ENCODE data around the gene DOCK2. TPM values are rescaled to one million over a fixed set of nuclear protein-coding genes. Genes with fewer than 3 reads are reported as not detected.
"Not testable (repeated sequence)": the region's sequence is repeated elsewhere in the genome, so short reads cannot be mapped to it uniquely, and the experiment has no call there.

The DOCK2 gene
- total RNA-seq, 2 donors from 2014 or later = 249 to 284 TPM

GRCh38 chr5:169648725-169649310, 11.7 kb downstream of the DOCK2 start:
- Mint-ChIP-seq H3K27me3 (no peaks in the 10 kb centered on the region), H3K36me3 (ENCODE audit: low read depth) (peaks cover 8% of the 10 kb centered on the region), H3K27ac (peak overlapping the region; percentile 98), H3K4me1 (peaks cover 84% of the 10 kb centered on the region), H3K4me3 (peak overlapping the region; percentile 86)
- ATAC-seq (no peak), DNase-seq (no peak)
- no peaks in the 10 kb centered on the region for H3K9me3 ChIP-seq (ENCODE audit: control insufficient read depth, low read length, poor library complexity, severe bottlenecking)

GRCh38 chr5:169649486-169649885, 12.4 kb downstream of the DOCK2 start:
- H3K27me3 Mint-ChIP-seq = no peaks in the 10 kb centered on the region
- H3K4me1 Mint-ChIP-seq = peaks cover 83% of the 10 kb centered on the region
- H3K9me3 ChIP-seq (ENCODE audit: control insufficient read depth, low read length, poor library complexity, severe bottlenecking) = no peaks in the 10 kb centered on the region
- peaks cover 5% of the 10 kb centered on the region for H3K36me3 Mint-ChIP-seq (ENCODE audit: low read depth)
- DNase-seq (no peak), ATAC-seq (peak; percentile 72)
- H3K27ac Mint-ChIP-seq = peak overlapping the region; percentile 98
- H3K4me3 Mint-ChIP-seq = peak overlapping the region; percentile 86

GRCh38 chr5:169650701-169651331, 13.7 kb downstream of the DOCK2 start:
- no peaks in the 10 kb centered on the region for H3K27me3 Mint-ChIP-seq
- ATAC-seq = peak; percentile 62
- H3K36me3 Mint-ChIP-seq (ENCODE audit: low read depth) = peaks cover 5% of the 10 kb centered on the region
- H3K27ac Mint-ChIP-seq = peak overlapping the region; percentile 98
- DNase-seq = no peak
- H3K9me3 ChIP-seq (ENCODE audit: control insufficient read depth, low read length, poor library complexity, severe bottlenecking) = no peaks in the 10 kb centered on the region
- H3K4me3 Mint-ChIP-seq = peak overlapping the region; percentile 86
- peaks cover 85% of the 10 kb centered on the region for H3K4me1 Mint-ChIP-seq

- peaks cover 7% of the 10 kb centered on the region for H3K36me3 Mint-ChIP-seq (ENCODE audit: low read depth)
- H3K27me3 Mint-ChIP-seq = no peaks in the 10 kb centered on the region
- peak overlapping the region; percentile 86 for H3K4me3 Mint-ChIP-seq
- H3K9me3 ChIP-seq (ENCODE audit: control insufficient read depth, low read length, poor library complexity, severe bottlenecking) = no peaks in the 10 kb centered on the region
- DNase-seq (no peak), ATAC-seq (no peak)
- peak overlapping the region; percentile 98 for H3K27ac Mint-ChIP-seq
- peaks cover 80% of the 10 kb centered on the region for H3K4me1 Mint-ChIP-seq
These were observed 14.5 kb downstream of the DOCK2 start for GRCh38 chr5:169651526-169651925.

- no peaks in the 10 kb centered on the region for H3K9me3 ChIP-seq (ENCODE audit: control insufficient read depth, low read length, poor library complexity, severe bottlenecking)
- peak overlapping the region; percentile 52 for H3K4me3 Mint-ChIP-seq
- DNase-seq (no peak), ATAC-seq (no peak)
- H3K4me1 Mint-ChIP-seq = peaks cover 78% of the 10 kb centered on the region
- H3K27ac Mint-ChIP-seq = peak overlapping the region; percentile 98
- H3K36me3 Mint-ChIP-seq (ENCODE audit: low read depth) = peaks cover 7% of the 10 kb centered on the region
- H3K27me3 Mint-ChIP-seq = no peaks in the 10 kb centered on the region
These were observed 15.0 kb downstream of the DOCK2 start for GRCh38 chr5:169652057-169652456.

- no peaks in the 10 kb centered on the region for H3K9me3 ChIP-seq (ENCODE audit: control insufficient read depth, low read length, poor library complexity, severe bottlenecking)
- no peak for ATAC-seq
- Mint-ChIP-seq H3K36me3 (ENCODE audit: low read depth) (peaks cover 7% of the 10 kb centered on the region), H3K4me1 (peaks cover 74% of the 10 kb centered on the region), H3K4me3 (no peak overlapping the region), H3K27ac (peak overlapping the region; percentile 98), H3K27me3 (no peaks in the 10 kb centered on the region)
- DNase-seq = no peak
These were observed 16.0 kb downstream of the DOCK2 start for GRCh38 chr5:169653091-169653490.

- H3K36me3 Mint-ChIP-seq (ENCODE audit: low read depth) = peaks cover 7% of the 10 kb centered on the region
- H3K27ac Mint-ChIP-seq = peak overlapping the region; percentile 68
- no peak overlapping the region for H3K4me3 Mint-ChIP-seq
- H3K4me1 Mint-ChIP-seq = peaks cover 62% of the 10 kb centered on the region
- ATAC-seq (peak; percentile 21), DNase-seq (no peak)
- no peaks in the 10 kb centered on the region for H3K27me3 Mint-ChIP-seq
- no peaks in the 10 kb centered on the region for H3K9me3 ChIP-seq (ENCODE audit: control insufficient read depth, low read length, poor library complexity, severe bottlenecking)
These were observed 18.3 kb downstream of the DOCK2 start for GRCh38 chr5:169655353-169655752.

GRCh38 chr5:169656125-169656901, 19.2 kb downstream of the DOCK2 start:
- peaks cover 54% of the 10 kb centered on the region for H3K4me1 Mint-ChIP-seq
- H3K27ac Mint-ChIP-seq = peak overlapping the region; percentile 89
- H3K36me3 Mint-ChIP-seq (ENCODE audit: low read depth) = peaks cover 7% of the 10 kb centered on the region
- H3K9me3 ChIP-seq (ENCODE audit: control insufficient read depth, low read length, poor library complexity, severe bottlenecking) = no peaks in the 10 kb centered on the region
- no peak overlapping the region for H3K4me3 Mint-ChIP-seq
- H3K27me3 Mint-ChIP-seq = no peaks in the 10 kb centered on the region
- ATAC-seq (peak; percentile 45), DNase-seq (no peak)

GRCh38 chr5:169657127-169657526, 20.1 kb downstream of the DOCK2 start:
- Mint-ChIP-seq H3K27me3 (no peaks in the 10 kb centered on the region), H3K4me3 (no peak overlapping the region), H3K27ac (peak overlapping the region; percentile 89), H3K36me3 (ENCODE audit: low read depth) (peaks cover 9% of the 10 kb centered on the region), H3K4me1 (peaks cover 48% of the 10 kb centered on the region)
- DNase-seq (no peak), ATAC-seq (no peak)
- H3K9me3 ChIP-seq (ENCODE audit: control insufficient read depth, low read length, poor library complexity, severe bottlenecking) = no peaks in the 10 kb centered on the region

- DNase-seq; H3K36me3 Mint-ChIP-seq (ENCODE audit: low read depth); H3K4me3 Mint-ChIP-seq; H3K27ac Mint-ChIP-seq; H3K27me3 Mint-ChIP-seq; ATAC-seq; H3K9me3 ChIP-seq (ENCODE audit: control insufficient read depth, low read length, poor library complexity, severe bottlenecking): not testable (repeated sequence)
- peaks cover 39% of the 10 kb centered on the region for H3K4me1 Mint-ChIP-seq
These were observed 25.4 kb downstream of the DOCK2 start for GRCh38 chr5:169662451-169662850.

- H3K36me3 Mint-ChIP-seq (ENCODE audit: low read depth) = peaks cover 4% of the 10 kb centered on the region
- H3K9me3 ChIP-seq (ENCODE audit: control insufficient read depth, low read length, poor library complexity, severe bottlenecking) = no peaks in the 10 kb centered on the region
- no peak for DNase-seq
- peak overlapping the region; percentile 32 for H3K27ac Mint-ChIP-seq
- H3K27me3 Mint-ChIP-seq = no peaks in the 10 kb centered on the region
- no peak for ATAC-seq
- no peak overlapping the region for H3K4me3 Mint-ChIP-seq
- peaks cover 39% of the 10 kb centered on the region for H3K4me1 Mint-ChIP-seq
These were observed 26.5 kb downstream of the DOCK2 start for GRCh38 chr5:169663537-169663936.

GRCh38 chr5:169666365-169666764, 29.3 kb downstream of the DOCK2 start:
- DNase-seq (no peak), ATAC-seq (no peak)
- no peak overlapping the region for H3K27ac Mint-ChIP-seq
- H3K9me3 ChIP-seq (ENCODE audit: control insufficient read depth, low read length, poor library complexity, severe bottlenecking) = no peaks in the 10 kb centered on the region
- H3K4me1 Mint-ChIP-seq = peaks cover 42% of the 10 kb centered on the region
- no peak overlapping the region for H3K4me3 Mint-ChIP-seq
- H3K27me3 Mint-ChIP-seq = no peaks in the 10 kb centered on the region
- peaks cover 4% of the 10 kb centered on the region for H3K36me3 Mint-ChIP-seq (ENCODE audit: low read depth)

GRCh38 chr5:169667896-169668674, 31.0 kb downstream of the DOCK2 start:
- ATAC-seq = no peak
- H3K36me3 Mint-ChIP-seq (ENCODE audit: low read depth) = no peaks in the 10 kb centered on the region

More at GRCh38 chr5:169667896-169668674, 31.0 kb downstream of the DOCK2 start:
- Mint-ChIP-seq H3K27me3 (no peaks in the 10 kb centered on the region), H3K4me1 (peaks cover 33% of the 10 kb centered on the region), H3K27ac (no peak overlapping the region), H3K4me3 (no peak overlapping the region)
- H3K9me3 ChIP-seq (ENCODE audit: control insufficient read depth, low read length, poor library complexity, severe bottlenecking) = no peaks in the 10 kb centered on the region
- DNase-seq = no peak
